SU-DHL-6 (cell line): ENCODE measurements around the gene GPR119.

Source experiments
- CTCF ChIP-seq: fragments of 200-600 bp; sonication (generic); IDR thresholded peaks from one replicate; pipeline ENCODE4 v1.5.1; 2017; ENCODE audit warnings: antibody characterized with exemption, mild to moderate bottlenecking, low read length, moderate library complexity; ENCODE audit not compliant: insufficient read depth, poor library complexity, severe bottlenecking
- EZH2phosphoT487 ChIP-seq: fragments of 200-600 bp; sonication (generic), shearing (Covaris generic); conservative IDR thresholded peaks from 2 replicates; pipeline ENCODE4 v1.6.1; 2018; ENCODE audit warnings: mild to moderate bottlenecking, antibody characterized with exemption, low read length, moderate library complexity, mixed read lengths

- TF ChIP-seq CTCF (no peak), EZH2phosphoT487 (no peak)
These were observed 33.3 kb upstream of the GPR119 start for GRCh38 chrX:130418740-130419139.
